Activated naive CD8-positive, alpha-beta T cell treated with anti-CD3 and anti-CD28 coated beads for 36 hours (primary cell): ENCODE measurements around the gene GYS2. TPM values are rescaled to one million over a fixed set of nuclear protein-coding genes. Genes with fewer than 3 reads are reported as not detected.

ENCODE experiments used
- DNase-seq: peaks from one replicate; pipeline ENCODE4 v3.0.0; 2021
- H3K27ac Mint-ChIP-seq: one replicate; pipeline ENCODE4 v1.8.0; 2022; ENCODE audit warnings: mild to moderate bottlenecking, moderate library complexity, mixed read lengths
- H3K27me3 Mint-ChIP-seq: one replicate; pipeline ENCODE4 v1.8.0; 2022; ENCODE audit warnings: mild to moderate bottlenecking, mixed read lengths
- H3K36me3 Mint-ChIP-seq: one replicate; pipeline ENCODE4 v1.8.0; 2021; ENCODE audit warnings: mild to moderate bottlenecking, mixed read lengths
- H3K4me1 Mint-ChIP-seq: one replicate; pipeline ENCODE4 v1.8.0; 2021; ENCODE audit warnings: mixed read lengths
- H3K4me3 Mint-ChIP-seq: one replicate; pipeline ENCODE4 v1.8.0; 2022; ENCODE audit warnings: mild to moderate bottlenecking, moderate library complexity, mixed read lengths
- H3K9me3 Mint-ChIP-seq: one replicate; pipeline ENCODE4 v1.8.0; 2022; ENCODE audit warnings: mixed read lengths
- total RNA-seq, 2 experiments: library from RNA; stranded (reverse); gene quantifications; one replicate each; pipeline ENCODE4 v1.2.3, GENCODE V29; 2021

Gene GYS2
- total RNA-seq, 2 experiments from 2014 or later = not detected

GRCh38 chr12:21583587-21583986 lies 21.1 kb downstream of the GYS2 start:
- Mint-ChIP-seq H3K4me3 (no peak overlapping the region), H3K4me1 (no peaks in the 10 kb centered on the region), H3K27ac (no peak overlapping the region), H3K36me3 (no peaks in the 10 kb centered on the region), H3K27me3 (peaks cover 15% of the 10 kb centered on the region), H3K9me3 (peaks cover 2% of the 10 kb centered on the region)
- DNase-seq = no peak

GRCh38 chr12:21580748-21581516 lies 23.7 kb downstream of the GYS2 start:
- no peak overlapping the region for H3K4me3 Mint-ChIP-seq
- no peak for DNase-seq
- peaks cover 15% of the 10 kb centered on the region for H3K27me3 Mint-ChIP-seq
- H3K27ac Mint-ChIP-seq = no peak overlapping the region
- H3K36me3 Mint-ChIP-seq = no peaks in the 10 kb centered on the region
- H3K4me1 Mint-ChIP-seq = no peaks in the 10 kb centered on the region
- H3K9me3 Mint-ChIP-seq = no peaks in the 10 kb centered on the region

GRCh38 chr12:21577516-21577915 lies 27.1 kb downstream of the GYS2 start:
- peaks cover 12% of the 10 kb centered on the region for H3K27me3 Mint-ChIP-seq
- DNase-seq = no peak
- H3K36me3 Mint-ChIP-seq = no peaks in the 10 kb centered on the region
- no peaks in the 10 kb centered on the region for H3K9me3 Mint-ChIP-seq
- no peak overlapping the region for H3K4me3 Mint-ChIP-seq
- no peak overlapping the region for H3K27ac Mint-ChIP-seq
- no peaks in the 10 kb centered on the region for H3K4me1 Mint-ChIP-seq

GRCh38 chr12:21576431-21576830 lies 28.2 kb downstream of the GYS2 start:
- Mint-ChIP-seq H3K9me3 (no peaks in the 10 kb centered on the region), H3K4me1 (no peaks in the 10 kb centered on the region), H3K27me3 (peaks cover 7% of the 10 kb centered on the region), H3K4me3 (no peak overlapping the region), H3K36me3 (no peaks in the 10 kb centered on the region), H3K27ac (no peak overlapping the region)
- no peak for DNase-seq

- Mint-ChIP-seq H3K4me1 (no peaks in the 10 kb centered on the region), H3K27me3 (no peaks in the 10 kb centered on the region), H3K27ac (no peak overlapping the region), H3K9me3 (no peaks in the 10 kb centered on the region), H3K36me3 (no peaks in the 10 kb centered on the region), H3K4me3 (no peak overlapping the region)
- no peak for DNase-seq
These were observed 30.8 kb downstream of the GYS2 start for GRCh38 chr12:21573733-21574358.

- no peaks in the 10 kb centered on the region for H3K27me3 Mint-ChIP-seq
- no peak overlapping the region for H3K4me3 Mint-ChIP-seq
- no peaks in the 10 kb centered on the region for H3K36me3 Mint-ChIP-seq
- no peaks in the 10 kb centered on the region for H3K4me1 Mint-ChIP-seq
- H3K27ac Mint-ChIP-seq = no peak overlapping the region
- DNase-seq = no peak
- no peaks in the 10 kb centered on the region for H3K9me3 Mint-ChIP-seq
These were observed 33.6 kb downstream of the GYS2 start for GRCh38 chr12:21571046-21571445.

DNA sequence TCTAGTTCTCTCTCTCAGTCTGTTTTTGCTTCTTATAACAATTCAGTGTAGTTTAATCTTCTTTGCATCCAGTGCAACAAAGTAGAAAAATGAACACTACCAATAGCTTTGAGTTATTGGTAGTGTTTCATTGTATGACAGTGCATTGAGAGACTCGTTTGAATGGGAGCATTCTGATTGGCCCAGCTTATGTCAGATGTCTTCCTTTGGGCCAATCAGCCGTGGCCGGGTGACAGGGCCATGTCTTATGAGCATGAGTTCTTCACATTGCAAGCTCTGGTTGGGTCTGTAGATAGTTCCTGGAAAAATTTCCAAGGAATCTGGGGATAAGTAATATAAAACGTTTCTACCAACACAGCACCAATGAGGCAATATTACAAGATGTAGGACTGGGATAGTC lies 36.5 kb downstream of the GYS2 start:
- Mint-ChIP-seq H3K36me3 (no peaks in the 10 kb centered on the region), H3K27ac (no peak overlapping the region), H3K27me3 (no peaks in the 10 kb centered on the region), H3K4me1 (no peaks in the 10 kb centered on the region), H3K9me3 (no peaks in the 10 kb centered on the region), H3K4me3 (no peak overlapping the region)
- DNase-seq = no peak

- H3K9me3 Mint-ChIP-seq = no peaks in the 10 kb centered on the region
These were observed 37.7 kb downstream of the GYS2 start for GRCh38 chr12:21566907-21567394.

GRCh38 chr12:21566223-21566906 lies 38.3 kb downstream of the GYS2 start:
- H3K4me3 Mint-ChIP-seq = no peak overlapping the region
- no peaks in the 10 kb centered on the region for H3K9me3 Mint-ChIP-seq
- H3K27ac Mint-ChIP-seq = no peak overlapping the region
- DNase-seq = no peak
- H3K4me1 Mint-ChIP-seq = no peaks in the 10 kb centered on the region
- no peaks in the 10 kb centered on the region for H3K27me3 Mint-ChIP-seq
- H3K36me3 Mint-ChIP-seq = no peaks in the 10 kb centered on the region

More at GRCh38 chr12:21566907-21567394, 37.7 kb downstream of the GYS2 start:
- Mint-ChIP-seq H3K4me1 (no peaks in the 10 kb centered on the region), H3K36me3 (no peaks in the 10 kb centered on the region), H3K4me3 (no peak overlapping the region), H3K27me3 (no peaks in the 10 kb centered on the region), H3K27ac (no peak overlapping the region)
- no peak for DNase-seq

DNA sequence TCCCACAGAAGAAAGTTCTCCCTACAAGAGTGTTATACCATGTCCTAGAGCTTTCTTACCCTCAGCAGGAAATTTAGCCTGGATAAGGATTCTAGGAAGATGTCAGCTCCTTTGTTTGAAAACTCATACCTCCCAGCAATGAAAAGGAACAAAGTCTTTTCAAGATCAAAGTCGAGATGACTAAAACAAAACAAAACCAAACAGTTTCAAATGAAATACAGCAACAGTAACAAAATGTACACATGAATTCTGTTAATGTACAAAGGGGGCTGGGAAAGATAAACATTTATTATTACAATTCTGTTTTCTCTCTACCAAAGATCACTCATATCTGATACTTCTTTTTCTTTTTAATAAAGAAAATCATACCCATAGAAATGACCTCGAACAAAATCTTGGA lies 41.8 kb downstream of the GYS2 start:
- no peaks in the 10 kb centered on the region for H3K9me3 Mint-ChIP-seq
- no peaks in the 10 kb centered on the region for H3K27me3 Mint-ChIP-seq
- no peak overlapping the region for H3K27ac Mint-ChIP-seq
- H3K4me3 Mint-ChIP-seq = no peak overlapping the region
- peaks cover 3% of the 10 kb centered on the region for H3K4me1 Mint-ChIP-seq
- no peak for DNase-seq
- H3K36me3 Mint-ChIP-seq = no peaks in the 10 kb centered on the region

GRCh38 chr12:21561158-21561557 lies 43.5 kb downstream of the GYS2 start:
- Mint-ChIP-seq H3K27me3 (no peaks in the 10 kb centered on the region), H3K9me3 (no peaks in the 10 kb centered on the region), H3K4me1 (peaks cover 3% of the 10 kb centered on the region), H3K27ac (no peak overlapping the region), H3K4me3 (no peak overlapping the region), H3K36me3 (no peaks in the 10 kb centered on the region)
- DNase-seq = no peak

- H3K36me3 Mint-ChIP-seq = no peaks in the 10 kb centered on the region
- no peak overlapping the region for H3K4me3 Mint-ChIP-seq
- H3K9me3 Mint-ChIP-seq = no peaks in the 10 kb centered on the region
- peaks cover 3% of the 10 kb centered on the region for H3K4me1 Mint-ChIP-seq
- DNase-seq = no peak
- H3K27me3 Mint-ChIP-seq = no peaks in the 10 kb centered on the region
- no peak overlapping the region for H3K27ac Mint-ChIP-seq
These were observed 44.6 kb downstream of the GYS2 start for GRCh38 chr12:21559855-21560569.

DNA sequence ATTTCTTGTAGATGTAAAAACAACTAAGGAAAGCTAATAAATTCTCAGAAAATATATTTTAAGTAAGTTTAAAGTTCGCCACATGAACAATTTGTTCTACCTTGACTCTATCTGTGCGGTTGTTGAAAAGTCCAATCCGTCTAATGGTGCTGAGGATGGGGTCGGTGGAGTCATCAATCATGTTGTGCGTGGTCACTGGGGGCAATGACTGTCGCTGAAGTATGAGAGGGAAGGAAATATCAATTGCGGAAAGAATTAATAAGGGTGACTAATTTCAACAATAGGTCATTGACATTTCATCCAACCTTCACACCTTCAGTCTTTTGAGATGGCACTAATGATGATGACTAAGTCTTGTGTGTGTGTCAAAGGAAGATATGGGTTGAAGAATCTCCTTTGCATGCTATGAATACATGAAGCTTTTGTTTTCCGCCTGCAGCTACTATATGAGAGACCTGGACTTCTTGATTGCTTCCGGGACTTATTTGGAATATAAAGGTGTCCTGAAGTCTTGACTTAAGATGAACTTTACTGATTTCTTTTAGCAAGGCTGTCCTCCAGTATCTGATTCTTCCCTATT lies 46.5 kb downstream of the GYS2 start:
- H3K27ac Mint-ChIP-seq = no peak overlapping the region
- no peaks in the 10 kb centered on the region for H3K9me3 Mint-ChIP-seq
- H3K4me3 Mint-ChIP-seq = no peak overlapping the region
- H3K4me1 Mint-ChIP-seq = peaks cover 3% of the 10 kb centered on the region
- no peak for DNase-seq
- peaks cover 1% of the 10 kb centered on the region for H3K36me3 Mint-ChIP-seq
- H3K27me3 Mint-ChIP-seq = no peaks in the 10 kb centered on the region

- Mint-ChIP-seq H3K4me1 (peaks cover 1% of the 10 kb centered on the region), H3K36me3 (peaks cover 1% of the 10 kb centered on the region), H3K27me3 (no peaks in the 10 kb centered on the region)
These were observed 51.3 kb downstream of the GYS2 start for GRCh38 chr12:21553329-21553675.

More at GRCh38 chr12:21553329-21553675, 51.3 kb downstream of the GYS2 start:
- H3K27ac Mint-ChIP-seq = no peak overlapping the region
- no peak for DNase-seq
- no peak overlapping the region for H3K4me3 Mint-ChIP-seq
- no peaks in the 10 kb centered on the region for H3K9me3 Mint-ChIP-seq
